Karpas-422 (cell line): ENCODE measurements around the gene AOPEP. TPM values are rescaled to one million over a fixed set of nuclear protein-coding genes. Genes with fewer than 3 reads are reported as not detected.

Source experiments
- DNase-seq: peaks from one replicate; pipeline ENCODE4 v3.0.0-alpha.2; 2015
- H2AFZ ChIP-seq: fragments of 200-600 bp; sonication (generic); 2 replicates; pipeline ENCODE4 v1.6.1; 2014; ENCODE audit warnings: antibody characterized with exemption, low read length, mixed read lengths
- H3K27ac ChIP-seq: fragments of 200-600 bp; sonication (generic); 2 replicates; pipeline ENCODE4 v1.5.1; 2014; ENCODE audit warnings: mild to moderate bottlenecking, low read length, moderate library complexity
- H3K27me3 ChIP-seq: fragments of 200-600 bp; sonication (generic); 2 replicates; pipeline ENCODE4 v1.6.1; 2014; ENCODE audit warnings: low read length, mixed read lengths
- H3K36me3 ChIP-seq: fragments of 200-600 bp; sonication (generic); 2 replicates; pipeline ENCODE4 v1.6.1; 2014; ENCODE audit warnings: low read length, mixed read lengths; ENCODE audit not compliant: insufficient read depth
- H3K4me1 ChIP-seq: fragments of 200-600 bp; sonication (generic); 2 replicates; pipeline ENCODE4 v1.6.1; 2014; ENCODE audit warnings: mild to moderate bottlenecking, low read length, mixed read lengths
- H3K4me2 ChIP-seq: fragments of 200-600 bp; sonication (generic); 2 replicates; pipeline ENCODE4 v1.6.1; 2014; ENCODE audit warnings: low read length, low read depth, mild to moderate bottlenecking; ENCODE audit not compliant: poor library complexity, severe bottlenecking
- H3K4me3 ChIP-seq: fragments of 200-600 bp; sonication (generic); 2 replicates; pipeline ENCODE4 v1.5.1; 2014; ENCODE audit warnings: mild to moderate bottlenecking, antibody characterized with exemption, low read length, mixed read lengths
- H3K79me2 ChIP-seq: fragments of 200-600 bp; sonication (generic); 2 replicates; pipeline ENCODE4 v1.6.1; 2014; ENCODE audit warnings: mild to moderate bottlenecking, low read length, mixed read lengths
- H3K9ac ChIP-seq: fragments of 200-600 bp; sonication (generic); 2 replicates; pipeline ENCODE4 v1.6.0; 2014; ENCODE audit warnings: low read length
- H3K9me2 ChIP-seq: fragments of 200-600 bp; sonication (generic), shearing (Covaris generic); replicated peaks from 2 replicates; pipeline ENCODE4 v1.6.0; 2014; ENCODE audit warnings: mild to moderate bottlenecking, low read length, moderate library complexity; ENCODE audit not compliant: insufficient read depth
- H3K9me3 ChIP-seq: fragments of 300-700, 200-600 bp; sonication (generic); 2 replicates; pipeline ENCODE4 v1.6.1; 2014; ENCODE audit warnings: low read length, mixed read lengths
- H4K20me1 ChIP-seq: fragments of 200-600 bp; sonication (generic); 2 replicates; pipeline ENCODE4 v1.6.1; 2014; ENCODE audit warnings: mild to moderate bottlenecking, antibody characterized with exemption, low read length, low read depth; ENCODE audit not compliant: insufficient read depth
- total RNA-seq: library from RNA; depleted of rRNA; stranded (reverse); fragments of >200 nt; shearing (Covaris generic); gene quantifications from 2 replicates; pipeline ENCODE4 v1.2.3, GENCODE V29; 2014; ENCODE audit warnings: low replicate concordance

The AOPEP gene
- total RNA-seq, 1 experiment from 2014 or later, result 22.7 TPM

DNA sequence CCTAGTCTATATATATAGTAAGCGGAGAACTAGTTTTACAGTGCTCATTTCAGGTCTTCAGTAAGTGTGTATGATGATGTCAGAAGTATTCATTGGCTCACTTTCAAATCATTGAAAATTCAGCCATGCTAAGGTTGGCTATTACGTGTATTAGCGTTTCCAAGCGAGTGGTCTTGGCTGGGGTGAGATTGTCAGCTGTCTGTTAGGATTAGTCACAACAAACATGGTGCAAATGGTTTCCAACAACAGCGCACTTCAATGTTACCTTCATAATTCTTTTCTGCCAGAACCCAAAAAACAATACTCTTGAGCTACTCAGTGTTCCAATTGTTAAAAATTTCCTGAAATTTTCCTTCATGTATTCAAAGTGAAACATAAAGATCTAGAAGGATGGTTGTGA, 283.0 kb downstream of the AOPEP start:
- Histone ChIP-seq H3K9ac (no peak overlapping the region), H3K79me2 (no peaks in the 10 kb centered on the region), H3K4me2 (no peak overlapping the region), H3K36me3 (no peaks in the 10 kb centered on the region), H3K27ac (no peak overlapping the region), H3K4me1 (no peaks in the 10 kb centered on the region), H3K4me3 (no peak overlapping the region), H2AFZ (no peak overlapping the region), H4K20me1 (no peaks in the 10 kb centered on the region), H3K9me2 (no peaks in the 10 kb centered on the region), H3K9me3 (no peaks in the 10 kb centered on the region), H3K27me3 (no peaks in the 10 kb centered on the region)
- no peak for DNase-seq

- H3K4me3 ChIP-seq, result no peak overlapping the region
- H2AFZ ChIP-seq, result no peak overlapping the region
- no peaks in the 10 kb centered on the region for H3K79me2 ChIP-seq
- no peak for DNase-seq
- no peaks in the 10 kb centered on the region for H3K27me3 ChIP-seq
- H3K9ac ChIP-seq, result no peak overlapping the region
- H3K9me2 ChIP-seq, result no peaks in the 10 kb centered on the region
- H3K4me1 ChIP-seq, result no peaks in the 10 kb centered on the region
- no peak overlapping the region for H3K27ac ChIP-seq
- H3K36me3 ChIP-seq, result no peaks in the 10 kb centered on the region
- H3K9me3 ChIP-seq, result no peaks in the 10 kb centered on the region
- no peak overlapping the region for H3K4me2 ChIP-seq
- no peaks in the 10 kb centered on the region for H4K20me1 ChIP-seq
These were observed 283.9 kb downstream of the AOPEP start for GRCh38 chr9:95010431-95010838.

- Histone ChIP-seq H3K4me3 (no peak overlapping the region), H3K4me2 (no peak overlapping the region), H3K9me3 (no peaks in the 10 kb centered on the region), H4K20me1 (no peaks in the 10 kb centered on the region), H3K36me3 (no peaks in the 10 kb centered on the region), H3K79me2 (no peaks in the 10 kb centered on the region), H3K9me2 (no peaks in the 10 kb centered on the region), H3K4me1 (no peaks in the 10 kb centered on the region), H3K9ac (no peak overlapping the region), H3K27ac (no peak overlapping the region), H2AFZ (no peak overlapping the region), H3K27me3 (no peaks in the 10 kb centered on the region)
- DNase-seq, result no peak
These were observed 285.7 kb downstream of the AOPEP start for GRCh38 chr9:95012035-95012708.

DNA sequence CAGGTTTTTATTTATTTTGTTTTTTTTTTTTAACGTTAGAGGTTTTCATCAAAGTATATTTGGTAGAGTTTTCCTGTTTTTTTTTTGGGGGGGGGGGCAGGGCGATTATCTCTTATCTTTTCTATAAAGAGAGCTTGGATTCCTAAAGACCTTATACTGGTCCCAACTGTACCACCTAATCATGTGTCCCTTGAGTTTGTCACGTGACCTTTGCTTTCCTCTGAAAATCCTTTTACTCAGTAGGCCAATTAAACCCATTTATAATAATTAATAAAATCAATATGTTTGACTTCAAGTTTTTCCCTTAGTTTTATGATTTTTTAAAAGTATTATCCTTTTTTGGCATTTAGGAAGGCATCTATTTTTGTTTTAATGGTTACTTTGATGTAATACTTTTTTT, 286.4 kb downstream of the AOPEP start:
- Histone ChIP-seq H3K9me3 (no peaks in the 10 kb centered on the region), H3K4me2 (no peak overlapping the region), H3K27me3 (no peaks in the 10 kb centered on the region), H3K9ac (no peak overlapping the region), H3K79me2 (no peaks in the 10 kb centered on the region), H3K36me3 (no peaks in the 10 kb centered on the region), H3K27ac (no peak overlapping the region), H3K4me1 (no peaks in the 10 kb centered on the region), H3K9me2 (no peaks in the 10 kb centered on the region), H4K20me1 (no peaks in the 10 kb centered on the region), H3K4me3 (no peak overlapping the region), H2AFZ (no peak overlapping the region)
- DNase-seq, result no peak

DNA sequence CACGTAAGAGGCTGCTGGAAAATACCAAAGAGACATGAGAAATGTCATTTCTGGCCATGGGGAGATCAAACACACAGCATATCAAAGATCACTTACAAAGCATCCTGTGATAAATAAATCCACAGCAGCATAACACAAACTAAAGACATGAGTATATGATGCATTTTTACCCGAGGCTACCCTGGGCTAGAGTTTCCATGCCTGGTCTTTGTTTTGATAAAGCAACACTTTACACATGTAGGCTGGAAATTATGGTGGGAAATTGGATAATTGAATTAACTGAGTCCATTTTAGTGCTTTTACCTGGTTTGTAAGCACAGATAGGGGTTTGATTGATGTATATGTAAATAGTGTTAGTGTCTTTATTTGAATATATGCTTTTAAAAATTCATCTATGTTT, 288.4 kb downstream of the AOPEP start:
- Histone ChIP-seq H3K4me2 (no peak overlapping the region), H4K20me1 (no peaks in the 10 kb centered on the region), H3K36me3 (no peaks in the 10 kb centered on the region), H3K4me1 (no peaks in the 10 kb centered on the region), H3K9me2 (no peaks in the 10 kb centered on the region), H3K79me2 (no peaks in the 10 kb centered on the region), H3K9me3 (no peaks in the 10 kb centered on the region), H3K4me3 (no peak overlapping the region), H3K27ac (no peak overlapping the region), H3K27me3 (no peaks in the 10 kb centered on the region), H3K9ac (no peak overlapping the region), H2AFZ (no peak overlapping the region)
- DNase-seq, result no peak

GRCh38 chr9:95015569-95015968, 289.1 kb downstream of the AOPEP start:
- no peaks in the 10 kb centered on the region for H3K79me2 ChIP-seq
- H3K27me3 ChIP-seq, result no peaks in the 10 kb centered on the region

DNA sequence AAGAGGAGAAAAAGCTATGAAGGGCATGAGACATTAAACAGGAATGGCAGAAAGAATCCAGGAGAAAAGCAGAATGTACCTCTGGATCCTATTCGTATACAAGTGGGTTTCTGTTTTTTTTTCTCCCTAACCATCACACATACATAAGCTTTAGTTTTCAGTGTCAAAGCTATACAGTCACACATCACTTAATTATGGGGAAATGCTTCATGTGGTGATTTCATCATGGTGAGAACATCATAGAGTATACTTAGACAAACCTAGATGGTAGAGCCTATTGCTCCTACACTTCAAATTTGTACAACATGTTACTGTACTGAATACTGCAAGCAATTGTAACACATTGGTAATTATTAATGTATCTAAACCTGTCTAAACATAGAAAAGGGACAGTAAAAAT, 290.6 kb downstream of the AOPEP start:
- no peaks in the 10 kb centered on the region for H3K79me2 ChIP-seq
- no peaks in the 10 kb centered on the region for H3K4me1 ChIP-seq
- H3K27me3 ChIP-seq, result no peaks in the 10 kb centered on the region
- H3K9me2 ChIP-seq, result no peaks in the 10 kb centered on the region
- no peak for DNase-seq
- H3K9ac ChIP-seq, result no peak overlapping the region
- no peak overlapping the region for H3K27ac ChIP-seq
- H3K4me2 ChIP-seq, result no peak overlapping the region
- no peaks in the 10 kb centered on the region for H4K20me1 ChIP-seq
- no peak overlapping the region for H3K4me3 ChIP-seq
- H3K9me3 ChIP-seq, result no peaks in the 10 kb centered on the region
- no peak overlapping the region for H2AFZ ChIP-seq
- no peaks in the 10 kb centered on the region for H3K36me3 ChIP-seq

More at GRCh38 chr9:95015569-95015968, 289.1 kb downstream of the AOPEP start:
- Histone ChIP-seq H3K36me3 (no peaks in the 10 kb centered on the region), H3K9ac (no peak overlapping the region), H4K20me1 (no peaks in the 10 kb centered on the region), H3K27ac (no peak overlapping the region), H3K4me2 (no peak overlapping the region), H3K4me3 (no peak overlapping the region), H2AFZ (no peak overlapping the region), H3K9me2 (no peaks in the 10 kb centered on the region), H3K4me1 (no peaks in the 10 kb centered on the region), H3K9me3 (no peaks in the 10 kb centered on the region)
- DNase-seq, result no peak

DNA sequence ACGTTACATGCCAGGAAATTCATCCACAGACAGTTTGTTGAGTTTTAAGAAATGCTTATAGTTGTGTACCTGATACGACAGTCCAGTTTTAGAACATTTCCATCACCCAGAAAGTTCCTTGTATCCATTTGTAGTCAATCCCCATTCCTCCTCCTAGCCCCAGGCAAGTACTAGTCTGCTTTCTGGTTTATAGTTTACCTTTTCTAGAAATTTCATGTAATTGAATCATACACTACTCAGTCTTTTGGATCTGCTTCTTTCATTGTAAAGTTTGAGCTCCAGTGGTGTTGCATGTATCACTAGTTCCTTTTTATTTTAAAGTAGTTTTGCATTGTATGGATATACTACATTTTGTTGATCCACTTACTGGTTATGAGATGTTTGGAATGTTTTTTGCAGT, 291.2 kb downstream of the AOPEP start:
- H3K9ac ChIP-seq, result no peak overlapping the region
- H3K27ac ChIP-seq, result no peak overlapping the region
- no peaks in the 10 kb centered on the region for H3K36me3 ChIP-seq
- no peaks in the 10 kb centered on the region for H4K20me1 ChIP-seq
- H2AFZ ChIP-seq, result no peak overlapping the region
- H3K79me2 ChIP-seq, result no peaks in the 10 kb centered on the region
- no peak overlapping the region for H3K4me2 ChIP-seq
- H3K4me1 ChIP-seq, result no peaks in the 10 kb centered on the region
- H3K9me2 ChIP-seq, result no peaks in the 10 kb centered on the region
- no peak overlapping the region for H3K4me3 ChIP-seq
- H3K9me3 ChIP-seq, result no peaks in the 10 kb centered on the region
- no peaks in the 10 kb centered on the region for H3K27me3 ChIP-seq
- DNase-seq, result no peak
